Measurements from ENCODE around the gene RAPH1.
"Not testable (repeated sequence)": the region's sequence is repeated elsewhere in the genome, so short reads cannot be mapped to it uniquely, and the experiment has no call there.

- not testable (repeated sequence) for TF ChIP-seq CTCF (IDR thresholded peaks at IDR 0.05; ENCODE audit: poor library complexity, severe bottlenecking); RAD21 (conservative IDR thresholded peaks at IDR 0.05); MXI1 (conservative IDR thresholded peaks at IDR 0.05; ENCODE audit: poor library complexity, severe bottlenecking); EZH2 (IDR thresholded peaks at IDR 0.05; ENCODE audit: borderline replicate concordance, insufficient read depth, low read length, poor library complexity, severe bottlenecking); REST (IDR thresholded peaks at IDR 0.05; ENCODE audit: borderline replicate concordance); TAF1 (IDR thresholded peaks at IDR 0.05; ENCODE audit: low read depth); SMC3 (conservative IDR thresholded peaks at IDR 0.05; ENCODE audit: poor library complexity); POLR2AphosphoS5 (IDR thresholded peaks at IDR 0.05)
Measured at GRCh38 chr2:203372706-203373105, 162.4 kb downstream of the RAPH1 start.
